H1 (cell line): ENCODE results near the gene ZNF813. TPM values are rescaled to one million over a fixed set of nuclear protein-coding genes. Genes with fewer than 3 reads are reported as not detected.

Experiments used
- BRCA1 ChIP-seq: IDR thresholded peaks from 2 replicates; pipeline ENCODE4 v1.6.1; 2012; ENCODE audit warnings: low read depth, low read length, improper control_type of control experiment
- CBX8 ChIP-seq: fragments of 300-800, 300-1000 bp; sonication (generic); IDR thresholded peaks from 2 replicates; pipeline ENCODE4 v1.7.1; 2016; ENCODE audit warnings: low read depth, low read length, borderline replicate concordance
- CEBPB ChIP-seq: IDR thresholded peaks from 2 replicates; pipeline ENCODE4 v1.6.1; 2012; ENCODE audit warnings: low read depth, low read length
- CHD1 ChIP-seq: IDR thresholded peaks from 2 replicates; pipeline ENCODE4 v1.6.1; 2012; ENCODE audit warnings: low read depth, low read length, improper control_type of control experiment
- CHD2 ChIP-seq: IDR thresholded peaks from 2 replicates; pipeline ENCODE4 v1.6.1; 2012; ENCODE audit warnings: low read length, improper control_type of control experiment
- CREB1 ChIP-seq: IDR thresholded peaks from 2 replicates; pipeline ENCODE4 v1.6.1; 2012; ENCODE audit warnings: inconsistent platforms
- E2F6 ChIP-seq: IDR thresholded peaks from 2 replicates; pipeline ENCODE4 v1.6.1; 2012; ENCODE audit warnings: inconsistent platforms
- EP300 ChIP-seq, 2 experiments: IDR thresholded peaks; 1 replicate in 1 of 2; 2 replicates in 1 of 2; pipeline ENCODE4 v1.6.1; 2011 to 2012; ENCODE audit warnings: low read depth in 2 of 2, low read length in 2 of 2, mild to moderate bottlenecking in 2 of 2, borderline replicate concordance in 1 of 2, inconsistent platforms in 1 of 2, moderate library complexity in 1 of 2
- EZH2 ChIP-seq: fragments of 200-600 bp; sonication (generic); IDR thresholded peaks from 2 replicates; pipeline ENCODE4 v1.7.1; 2012; ENCODE audit warnings: low read depth, mild to moderate bottlenecking, moderate library complexity, low read length, inconsistent platforms; ENCODE audit not compliant: severe bottlenecking
- GABPA ChIP-seq: IDR thresholded peaks from 2 replicates; pipeline ENCODE4 v1.6.1; 2011; ENCODE audit warnings: mild to moderate bottlenecking, low read length, moderate library complexity, borderline replicate concordance; ENCODE audit not compliant: insufficient read depth
- HDAC2 ChIP-seq, 2 experiments: fragments of 300-600 bp in 1 of 2; sonication (generic) in 1 of 2; IDR thresholded peaks; 2 replicates each; pipeline ENCODE4 v1.6.1; 2011 to 2012; ENCODE audit warnings: low read depth in 2 of 2, low read length in 2 of 2, mild to moderate bottlenecking in 2 of 2, moderate library complexity in 2 of 2, borderline replicate concordance in 1 of 2, inconsistent platforms in 1 of 2
- HDAC6 ChIP-seq: IDR thresholded peaks from one replicate; pipeline ENCODE4 v1.7.1; 2012; ENCODE audit warnings: low read depth, mild to moderate bottlenecking, inconsistent platforms, low read length, moderate library complexity
- JUND ChIP-seq: IDR thresholded peaks from 2 replicates; pipeline ENCODE4 v1.6.1; 2011; ENCODE audit warnings: mild to moderate bottlenecking, improper control_type of control experiment, low read length
- PHF8 ChIP-seq: fragments of 200-600 bp; sonication (generic); conservative IDR thresholded peaks from 2 replicates; pipeline ENCODE4 v1.7.1; 2012; ENCODE audit warnings: low read depth, mild to moderate bottlenecking, inconsistent platforms, low read length, moderate library complexity
- POLR2AphosphoS5 ChIP-seq: IDR thresholded peaks from 2 replicates; pipeline ENCODE4 v1.6.1; 2011; ENCODE audit warnings: low read depth, low read length
- RFX5 ChIP-seq: IDR thresholded peaks from 2 replicates; pipeline ENCODE4 v1.6.1; 2011; ENCODE audit warnings: low read depth, low read length, improper control_type of control experiment, borderline replicate concordance
- RNF2 ChIP-seq: fragments of 200-900, 300-1000 bp; sonication (generic); IDR thresholded peaks from 2 replicates; pipeline ENCODE4 v1.7.1; 2016; ENCODE audit warnings: borderline replicate concordance, low read depth, mild to moderate bottlenecking, antibody characterized with exemption, low read length; ENCODE audit not compliant: poor library complexity, severe bottlenecking; ENCODE audit errors: missing control alignments
- RXRA ChIP-seq: IDR thresholded peaks from 2 replicates; pipeline ENCODE4 v1.6.1; 2011; ENCODE audit warnings: low read depth, mild to moderate bottlenecking, low read length, moderate library complexity; ENCODE audit not compliant: insufficient read depth
- SAP30 ChIP-seq: fragments of 300-600 bp; sonication (generic); IDR thresholded peaks from 2 replicates; pipeline ENCODE4 v1.7.1; 2012; ENCODE audit warnings: low read length, moderate library complexity, mild to moderate bottlenecking, inconsistent platforms; ENCODE audit not compliant: insufficient read depth, insufficient replicate concordance
- SIX5 ChIP-seq: IDR thresholded peaks from 2 replicates; pipeline ENCODE4 v1.6.1; 2011; ENCODE audit warnings: mild to moderate bottlenecking, low read depth, low read length
- SUZ12 ChIP-seq: fragments of 200-600 bp; sonication (generic); IDR thresholded peaks from 2 replicates; pipeline ENCODE4 v1.6.1; 2012; ENCODE audit warnings: mild to moderate bottlenecking, inconsistent platforms, low read length, moderate library complexity, mixed read lengths
- TAF1 ChIP-seq: IDR thresholded peaks from 2 replicates; pipeline ENCODE4 v1.6.1; 2011; ENCODE audit warnings: mild to moderate bottlenecking, low read depth, low read length
- TEAD4 ChIP-seq: IDR thresholded peaks from 2 replicates; pipeline ENCODE4 v1.6.1; 2012; ENCODE audit warnings: low read depth, low read length, inconsistent platforms, mixed read lengths
- polyA plus RNA-seq, 7 experiments: library from polyadenylated mRNA; depleted of rRNA in 3 of 7; stranded (reverse) in 5 of 7; unstranded in 2 of 7; fragments of >200 nt in 5 of 7; fragments of 200-250 nt in 2 of 7; gene quantifications; 1 replicate in 5 of 7; 2 replicates in 1 of 7; 4 replicates in 1 of 7; pipeline versions ENCODE4 v1.2.1 to v1.2.3, GENCODE V29; 2011 to 2013; ENCODE audit warnings: missing spikeins in 2 of 7, mixed read lengths in 2 of 7
- total RNA-seq: library from RNA; stranded (reverse); fragmentation: NEBNext Ultra II Directional; extraction: Animal tissue kit (Norgen Biotek cat#: 25700); gene quantifications from 2 replicates; pipeline ENCODE4 v1.2.1, GENCODE V29; 2021

ZNF813 gene
- total and polyA plus RNA-seq, 2 of the 8 experiments (the other 6 are each of a cell fraction or from before 2014, with no cell fraction given) = 2.9 to 22.1 TPM

- TF ChIP-seq TEAD4 = no peak
- no peak for TF ChIP-seq CEBPB
- TF ChIP-seq JUND = no peak
- no peak for TF ChIP-seq HDAC2 (IDR thresholded peaks at IDR 0.05; ENCODE audit: borderline replicate concordance in 1 of 2, low read depth in 2 of 2, low read length in 2 of 2)
- TF ChIP-seq GABPA = no peak
- TF ChIP-seq RFX5 = no peak
- TF ChIP-seq BRCA1 = no peak
- TF ChIP-seq EP300 (IDR thresholded peaks at IDR 0.05; ENCODE audit: borderline replicate concordance in 1 of 2, low read depth in 2 of 2, low read length in 2 of 2) = no peak
- TF ChIP-seq E2F6 = 0 out of 2 replicates have a peak, but pooled peaks have one; percentile 48
- no peak for TF ChIP-seq RNF2
- no peak for TF ChIP-seq EZH2
- TF ChIP-seq TAF1 = peak; percentile 57
- peak; percentile 61; the same call in 1 of the 2 replicates for TF ChIP-seq POLR2AphosphoS5
- no peak for TF ChIP-seq RXRA
- TF ChIP-seq CHD2 = no peak
- TF ChIP-seq SUZ12 = no peak
- TF ChIP-seq CREB1 = no peak; the same call in 1 of the 2 replicates
- no peak for TF ChIP-seq CHD1
- no peak for TF ChIP-seq CBX8
- TF ChIP-seq PHF8 = no peak
- no peak for TF ChIP-seq HDAC6
- no peak for TF ChIP-seq SIX5
- no peak for TF ChIP-seq SAP30
Observed at GRCh38 chr19:53431399-53432087, 36.0 kb upstream of the ZNF813 start, which contains the start of gene ZNF761 (continued).
